ENCODE measurements around the gene ANKRD13B.

The ANKRD13B gene

GRCh38 chr17:29628644-29629043 is 35.7 kb downstream of the ANKRD13B start:
- no peak overlapping the region for H3K4me3 ChIP-seq (ENCODE audit: low read length)
- H3K4me2 ChIP-seq (ENCODE audit: low read length) = no peak overlapping the region
- peaks cover 23% of the 10 kb centered on the region for H3K36me3 ChIP-seq (ENCODE audit: insufficient read depth, low read length)
- no peak overlapping the region for H3K9ac ChIP-seq (ENCODE audit: low read depth, low read length)
- H3K4me1 ChIP-seq (ENCODE audit: control insufficient read depth, insufficient read depth, low read length) = peaks cover 10% of the 10 kb centered on the region
- H3K9me3 ChIP-seq (replicated peaks; ENCODE audit: low read length) = no peaks in the 10 kb centered on the region
- H3K27me3 ChIP-seq (ENCODE audit: control insufficient read depth, insufficient read depth, low read length) = no peaks in the 10 kb centered on the region

DNA sequence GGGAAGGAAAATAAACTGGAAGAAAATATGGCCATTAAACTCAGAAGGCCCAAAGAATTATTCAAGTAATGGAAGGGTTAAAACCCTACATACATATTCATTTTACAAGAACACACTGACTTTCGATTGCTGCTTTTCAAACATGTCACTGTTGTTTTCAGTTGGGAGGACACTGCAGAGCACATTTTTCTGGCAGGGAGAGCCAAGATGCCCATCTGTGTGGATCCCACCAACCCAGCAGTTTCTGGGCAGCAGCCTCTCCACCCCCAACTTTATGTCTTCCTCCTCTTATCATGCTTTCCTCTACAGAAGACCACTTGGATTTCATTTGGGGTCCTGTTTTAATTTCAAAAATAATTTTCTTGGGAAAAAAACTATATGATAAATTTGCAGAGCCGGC is 36.9 kb downstream of the ANKRD13B start:
- Histone ChIP-seq H3K36me3 (ENCODE audit: insufficient read depth, low read length) (peaks cover 23% of the 10 kb centered on the region), H3K4me2 (ENCODE audit: low read length) (no peak overlapping the region), H3K9ac (ENCODE audit: low read depth, low read length) (no peak overlapping the region), H3K4me1 (ENCODE audit: control insufficient read depth, insufficient read depth, low read length) (peaks cover 9% of the 10 kb centered on the region), H3K27me3 (ENCODE audit: control insufficient read depth, insufficient read depth, low read length) (no peaks in the 10 kb centered on the region), H3K4me3 (ENCODE audit: low read length) (no peak overlapping the region), H3K9me3 (replicated peaks; ENCODE audit: low read length) (no peaks in the 10 kb centered on the region)

- Histone ChIP-seq H3K4me2 (ENCODE audit: low read length) (no peak overlapping the region), H3K36me3 (ENCODE audit: insufficient read depth, low read length) (peaks cover 23% of the 10 kb centered on the region), H3K4me1 (ENCODE audit: control insufficient read depth, insufficient read depth, low read length) (no peaks in the 10 kb centered on the region)
Measured at GRCh38 chr17:29630630-29631193, 37.8 kb downstream of the ANKRD13B start.

GRCh38 chr17:29633886-29634285 is 41.0 kb downstream of the ANKRD13B start:
- H3K9me3 ChIP-seq (replicated peaks; ENCODE audit: low read length) = no peaks in the 10 kb centered on the region
- no peak overlapping the region for H3K4me2 ChIP-seq (ENCODE audit: low read length)
- H3K36me3 ChIP-seq (ENCODE audit: insufficient read depth, low read length) = peaks cover 28% of the 10 kb centered on the region
- H3K4me1 ChIP-seq (ENCODE audit: control insufficient read depth, insufficient read depth, low read length) = peaks cover 1% of the 10 kb centered on the region
- no peak overlapping the region for H3K4me3 ChIP-seq (ENCODE audit: low read length)
- no peak overlapping the region for H3K9ac ChIP-seq (ENCODE audit: low read depth, low read length)
- H3K27me3 ChIP-seq (ENCODE audit: control insufficient read depth, insufficient read depth, low read length) = no peaks in the 10 kb centered on the region

More at GRCh38 chr17:29630630-29631193, 37.8 kb downstream of the ANKRD13B start:
- Histone ChIP-seq H3K4me3 (ENCODE audit: low read length) (no peak overlapping the region), H3K27me3 (ENCODE audit: control insufficient read depth, insufficient read depth, low read length) (no peaks in the 10 kb centered on the region), H3K9me3 (replicated peaks; ENCODE audit: low read length) (no peaks in the 10 kb centered on the region), H3K9ac (ENCODE audit: low read depth, low read length) (no peak overlapping the region)

- peak overlapping the region; percentile 49 for H3K4me2 ChIP-seq (ENCODE audit: low read length)
- H3K36me3 ChIP-seq (ENCODE audit: insufficient read depth, low read length) = peaks cover 5% of the 10 kb centered on the region
- H3K27me3 ChIP-seq (ENCODE audit: control insufficient read depth, insufficient read depth, low read length) = no peaks in the 10 kb centered on the region
- H3K4me3 ChIP-seq (ENCODE audit: low read length) = no peak overlapping the region
- H3K9me3 ChIP-seq (replicated peaks; ENCODE audit: low read length) = no peaks in the 10 kb centered on the region
- peak overlapping the region; percentile 37 for H3K9ac ChIP-seq (ENCODE audit: low read depth, low read length)
- peaks cover 44% of the 10 kb centered on the region for H3K4me1 ChIP-seq (ENCODE audit: control insufficient read depth, insufficient read depth, low read length)
Measured at GRCh38 chr17:29640413-29640812, 47.5 kb downstream of the ANKRD13B start.

DNA sequence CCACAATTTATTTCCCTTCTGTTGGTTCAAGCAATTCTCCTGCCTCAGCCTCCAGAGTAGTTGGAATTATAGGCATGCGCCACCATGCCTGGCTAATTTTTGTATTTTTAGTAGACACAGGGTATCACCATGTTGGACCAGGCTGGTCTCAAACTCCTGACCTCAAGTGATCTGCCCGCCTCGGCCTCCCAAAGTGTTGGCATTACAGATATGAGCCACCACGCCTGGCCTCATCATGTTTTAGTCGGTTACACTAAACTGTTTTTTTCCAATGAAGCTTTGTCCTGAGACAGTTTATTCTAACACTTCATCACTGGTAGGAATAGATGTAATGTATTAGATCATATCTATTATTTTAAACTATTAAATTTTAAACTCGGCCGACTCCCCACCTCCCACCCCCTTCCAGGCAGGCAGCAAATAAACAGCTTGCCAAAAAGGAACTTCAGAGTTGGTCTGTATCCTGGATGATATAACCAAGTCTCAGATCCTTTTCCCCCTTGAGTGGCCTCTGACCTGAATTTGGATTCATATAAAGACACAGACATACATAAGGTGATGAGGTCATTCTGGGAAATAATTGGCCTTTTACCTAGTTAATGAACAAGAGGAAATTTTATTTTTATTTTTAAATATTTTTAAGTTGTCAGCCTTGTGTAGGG is 48.2 kb downstream of the ANKRD13B start:
- Histone ChIP-seq H3K36me3 (ENCODE audit: insufficient read depth, low read length) (peaks cover 5% of the 10 kb centered on the region), H3K4me2 (ENCODE audit: low read length) (no peak overlapping the region), H3K9me3 (replicated peaks; ENCODE audit: low read length) (no peaks in the 10 kb centered on the region), H3K4me3 (ENCODE audit: low read length) (no peak overlapping the region), H3K9ac (ENCODE audit: low read depth, low read length) (no peak overlapping the region), H3K4me1 (ENCODE audit: control insufficient read depth, insufficient read depth, low read length) (peaks cover 51% of the 10 kb centered on the region), H3K27me3 (ENCODE audit: control insufficient read depth, insufficient read depth, low read length) (no peaks in the 10 kb centered on the region)

GRCh38 chr17:29642171-29642611 is 49.3 kb downstream of the ANKRD13B start:
- Histone ChIP-seq H3K27me3 (ENCODE audit: control insufficient read depth, insufficient read depth, low read length) (no peaks in the 10 kb centered on the region), H3K4me3 (ENCODE audit: low read length) (no peak overlapping the region), H3K4me2 (ENCODE audit: low read length) (no peak overlapping the region), H3K4me1 (ENCODE audit: control insufficient read depth, insufficient read depth, low read length) (peaks cover 55% of the 10 kb centered on the region), H3K9ac (ENCODE audit: low read depth, low read length) (no peak overlapping the region), H3K36me3 (ENCODE audit: insufficient read depth, low read length) (no peaks in the 10 kb centered on the region), H3K9me3 (replicated peaks; ENCODE audit: low read length) (no peaks in the 10 kb centered on the region)

- peaks cover 54% of the 10 kb centered on the region for H3K4me1 ChIP-seq (ENCODE audit: control insufficient read depth, insufficient read depth, low read length)
- H3K27me3 ChIP-seq (ENCODE audit: control insufficient read depth, insufficient read depth, low read length) = no peaks in the 10 kb centered on the region
- H3K9ac ChIP-seq (ENCODE audit: low read depth, low read length) = no peak overlapping the region
- no peaks in the 10 kb centered on the region for H3K36me3 ChIP-seq (ENCODE audit: insufficient read depth, low read length)
- H3K9me3 ChIP-seq (replicated peaks; ENCODE audit: low read length) = no peaks in the 10 kb centered on the region
- no peak overlapping the region for H3K4me2 ChIP-seq (ENCODE audit: low read length)
- no peak overlapping the region for H3K4me3 ChIP-seq (ENCODE audit: low read length)
Measured at GRCh38 chr17:29643817-29644160, 50.9 kb downstream of the ANKRD13B start.

GRCh38 chr17:29645515-29646051 is 52.7 kb downstream of the ANKRD13B start:
- Histone ChIP-seq H3K27me3 (ENCODE audit: control insufficient read depth, insufficient read depth, low read length) (no peaks in the 10 kb centered on the region), H3K4me2 (ENCODE audit: low read length) (peak overlapping the region; percentile 74), H3K9ac (ENCODE audit: low read depth, low read length) (peak overlapping the region; percentile 59), H3K9me3 (replicated peaks; ENCODE audit: low read length) (no peaks in the 10 kb centered on the region), H3K4me3 (ENCODE audit: low read length) (peak overlapping the region; percentile 40), H3K4me1 (ENCODE audit: control insufficient read depth, insufficient read depth, low read length) (peaks cover 37% of the 10 kb centered on the region), H3K36me3 (ENCODE audit: insufficient read depth, low read length) (no peaks in the 10 kb centered on the region)

GRCh38 chr17:29648005-29648404 is 55.1 kb downstream of the ANKRD13B start:
- H3K9me3 ChIP-seq (replicated peaks; ENCODE audit: low read length) = no peaks in the 10 kb centered on the region
- no peaks in the 10 kb centered on the region for H3K27me3 ChIP-seq (ENCODE audit: control insufficient read depth, insufficient read depth, low read length)
- no peak overlapping the region for H3K9ac ChIP-seq (ENCODE audit: low read depth, low read length)
- peaks cover 23% of the 10 kb centered on the region for H3K4me1 ChIP-seq (ENCODE audit: control insufficient read depth, insufficient read depth, low read length)
- no peak overlapping the region for H3K4me2 ChIP-seq (ENCODE audit: low read length)
- H3K4me3 ChIP-seq (ENCODE audit: low read length) = no peak overlapping the region
- H3K36me3 ChIP-seq (ENCODE audit: insufficient read depth, low read length) = no peaks in the 10 kb centered on the region

DNA sequence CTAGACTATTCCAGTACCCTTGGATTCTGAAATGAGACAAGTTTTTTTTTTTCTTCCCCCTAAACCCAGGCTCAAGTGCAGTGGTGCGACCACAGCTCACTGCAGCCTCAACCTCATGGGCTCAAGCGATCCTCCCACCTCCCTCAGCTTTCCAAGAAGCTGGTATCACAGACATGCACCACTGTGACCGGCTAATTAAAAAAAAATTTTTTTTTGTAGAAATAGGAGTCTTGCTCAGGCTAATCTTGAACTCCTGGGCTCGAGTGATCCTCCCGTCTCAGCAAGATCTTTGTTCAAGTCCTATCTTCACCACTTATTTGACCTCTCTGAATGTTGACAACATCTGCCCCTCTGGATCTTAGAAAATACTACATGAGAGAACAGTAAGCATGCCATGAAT is 56.4 kb downstream of the ANKRD13B start:
- Histone ChIP-seq H3K4me1 (ENCODE audit: control insufficient read depth, insufficient read depth, low read length) (peaks cover 18% of the 10 kb centered on the region), H3K27me3 (ENCODE audit: control insufficient read depth, insufficient read depth, low read length) (no peaks in the 10 kb centered on the region), H3K9me3 (replicated peaks; ENCODE audit: low read length) (no peaks in the 10 kb centered on the region), H3K9ac (ENCODE audit: low read depth, low read length) (no peak overlapping the region), H3K36me3 (ENCODE audit: insufficient read depth, low read length) (no peaks in the 10 kb centered on the region), H3K4me3 (ENCODE audit: low read length) (no peak overlapping the region), H3K4me2 (ENCODE audit: low read length) (no peak overlapping the region)

GRCh38 chr17:29650396-29650795 is 57.5 kb downstream of the ANKRD13B start:
- Histone ChIP-seq H3K36me3 (ENCODE audit: insufficient read depth, low read length) (peaks cover 2% of the 10 kb centered on the region), H3K9ac (ENCODE audit: low read depth, low read length) (no peak overlapping the region), H3K4me3 (ENCODE audit: low read length) (no peak overlapping the region), H3K27me3 (ENCODE audit: control insufficient read depth, insufficient read depth, low read length) (no peaks in the 10 kb centered on the region), H3K4me1 (ENCODE audit: control insufficient read depth, insufficient read depth, low read length) (peaks cover 10% of the 10 kb centered on the region), H3K9me3 (replicated peaks; ENCODE audit: low read length) (no peaks in the 10 kb centered on the region), H3K4me2 (ENCODE audit: low read length) (no peak overlapping the region)

All from skeletal muscle satellite cell (primary cell).